ENCODE data around the gene OVOL2. TPM values are rescaled to one million over a fixed set of nuclear protein-coding genes. Genes with fewer than 3 reads are reported as not detected.

The OVOL2 gene
- total and polyA plus RNA-seq, 2 experiments from 2014 or later = 11.2 to 11.5 TPM

GRCh38 chr20:18009116-18009515 is 48.6 kb downstream of the OVOL2 start (continued):
- TF ChIP-seq CTCF (conservative IDR thresholded peaks at IDR 0.05; ENCODE audit: low read depth in 2 of 2) (no peak), NANOG (IDR thresholded peaks at IDR 0.05; ENCODE audit: borderline replicate concordance) (no peak), CREB1 (CRISPR knock-in tag; IDR thresholded peaks at IDR 0.05; ENCODE audit: low read depth) (no peak), ETS1 (IDR thresholded peaks at IDR 0.05) (no peak), ZNF331 (CRISPR knock-in tag; IDR thresholded peaks at IDR 0.05; ENCODE audit: low read depth) (no peak), EZH2phosphoT487 (IDR thresholded peaks at IDR 0.05; ENCODE audit: unreplicated experiment) (no peak)
- TF ChIP-seq, protein P1, sequence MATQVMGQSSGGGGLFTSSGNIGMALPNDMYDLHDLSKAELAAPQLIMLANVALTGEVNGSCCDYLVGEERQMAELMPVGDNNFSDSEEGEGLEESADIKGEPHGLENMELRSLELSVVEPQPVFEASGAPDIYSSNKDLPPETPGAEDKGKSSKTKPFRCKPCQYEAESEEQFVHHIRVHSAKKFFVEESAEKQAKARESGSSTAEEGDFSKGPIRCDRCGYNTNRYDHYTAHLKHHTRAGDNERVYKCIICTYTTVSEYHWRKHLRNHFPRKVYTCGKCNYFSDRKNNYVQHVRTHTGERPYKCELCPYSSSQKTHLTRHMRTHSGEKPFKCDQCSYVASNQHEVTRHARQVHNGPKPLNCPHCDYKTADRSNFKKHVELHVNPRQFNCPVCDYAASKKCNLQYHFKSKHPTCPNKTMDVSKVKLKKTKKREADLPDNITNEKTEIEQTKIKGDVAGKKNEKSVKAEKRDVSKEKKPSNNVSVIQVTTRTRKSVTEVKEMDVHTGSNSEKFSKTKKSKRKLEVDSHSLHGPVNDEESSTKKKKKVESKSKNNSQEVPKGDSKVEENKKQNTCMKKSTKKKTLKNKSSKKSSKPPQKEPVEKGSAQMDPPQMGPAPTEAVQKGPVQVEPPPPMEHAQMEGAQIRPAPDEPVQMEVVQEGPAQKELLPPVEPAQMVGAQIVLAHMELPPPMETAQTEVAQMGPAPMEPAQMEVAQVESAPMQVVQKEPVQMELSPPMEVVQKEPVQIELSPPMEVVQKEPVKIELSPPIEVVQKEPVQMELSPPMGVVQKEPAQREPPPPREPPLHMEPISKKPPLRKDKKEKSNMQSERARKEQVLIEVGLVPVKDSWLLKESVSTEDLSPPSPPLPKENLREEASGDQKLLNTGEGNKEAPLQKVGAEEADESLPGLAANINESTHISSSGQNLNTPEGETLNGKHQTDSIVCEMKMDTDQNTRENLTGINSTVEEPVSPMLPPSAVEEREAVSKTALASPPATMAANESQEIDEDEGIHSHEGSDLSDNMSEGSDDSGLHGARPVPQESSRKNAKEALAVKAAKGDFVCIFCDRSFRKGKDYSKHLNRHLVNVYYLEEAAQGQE (IDR thresholded peaks at IDR 0.05; ENCODE audit: unreplicated experiment) = no peak

GRCh38 chr20:18007534-18008292 is 50.0 kb downstream of the OVOL2 start:
- no peak overlapping the region for H3K4me3 Mint-ChIP-seq
- ATAC-seq (no peak), DNase-seq (ENCODE audit: low spot score) (no peak)
- 0 out of 2 replicates have a peak overlapping the region, but pooled peaks have one; percentile 36 for H3K27ac Mint-ChIP-seq
- Histone ChIP-seq H3K27me3 (ENCODE audit: insufficient read depth) (no peaks in the 10 kb centered on the region), H3K36me3 (ENCODE audit: insufficient read depth) (no peaks in the 10 kb centered on the region), H3K79me2 (replicated peaks; ENCODE audit: insufficient read depth) (no peaks in the 10 kb centered on the region), H3K27ac (ENCODE audit: low read depth) (no peak overlapping the region), H3K9me2 (ENCODE audit: insufficient read depth) (no peaks in the 10 kb centered on the region), H4K20me1 (replicated peaks; ENCODE audit: insufficient read depth) (no peaks in the 10 kb centered on the region), H3K4me2 (no peak overlapping the region), H3K4me3 (no peak overlapping the region), H3F3A (replicated peaks; ENCODE audit: low read depth) (no peaks in the 10 kb centered on the region), H2AFZ (no peak overlapping the region), H3K4me1 (ENCODE audit: insufficient read depth) (no peaks in the 10 kb centered on the region)
- TF ChIP-seq EZH2 (IDR thresholded peaks at IDR 0.05; ENCODE audit: low read depth, unreplicated experiment) = no peak
- TF ChIP-seq, protein P2, sequence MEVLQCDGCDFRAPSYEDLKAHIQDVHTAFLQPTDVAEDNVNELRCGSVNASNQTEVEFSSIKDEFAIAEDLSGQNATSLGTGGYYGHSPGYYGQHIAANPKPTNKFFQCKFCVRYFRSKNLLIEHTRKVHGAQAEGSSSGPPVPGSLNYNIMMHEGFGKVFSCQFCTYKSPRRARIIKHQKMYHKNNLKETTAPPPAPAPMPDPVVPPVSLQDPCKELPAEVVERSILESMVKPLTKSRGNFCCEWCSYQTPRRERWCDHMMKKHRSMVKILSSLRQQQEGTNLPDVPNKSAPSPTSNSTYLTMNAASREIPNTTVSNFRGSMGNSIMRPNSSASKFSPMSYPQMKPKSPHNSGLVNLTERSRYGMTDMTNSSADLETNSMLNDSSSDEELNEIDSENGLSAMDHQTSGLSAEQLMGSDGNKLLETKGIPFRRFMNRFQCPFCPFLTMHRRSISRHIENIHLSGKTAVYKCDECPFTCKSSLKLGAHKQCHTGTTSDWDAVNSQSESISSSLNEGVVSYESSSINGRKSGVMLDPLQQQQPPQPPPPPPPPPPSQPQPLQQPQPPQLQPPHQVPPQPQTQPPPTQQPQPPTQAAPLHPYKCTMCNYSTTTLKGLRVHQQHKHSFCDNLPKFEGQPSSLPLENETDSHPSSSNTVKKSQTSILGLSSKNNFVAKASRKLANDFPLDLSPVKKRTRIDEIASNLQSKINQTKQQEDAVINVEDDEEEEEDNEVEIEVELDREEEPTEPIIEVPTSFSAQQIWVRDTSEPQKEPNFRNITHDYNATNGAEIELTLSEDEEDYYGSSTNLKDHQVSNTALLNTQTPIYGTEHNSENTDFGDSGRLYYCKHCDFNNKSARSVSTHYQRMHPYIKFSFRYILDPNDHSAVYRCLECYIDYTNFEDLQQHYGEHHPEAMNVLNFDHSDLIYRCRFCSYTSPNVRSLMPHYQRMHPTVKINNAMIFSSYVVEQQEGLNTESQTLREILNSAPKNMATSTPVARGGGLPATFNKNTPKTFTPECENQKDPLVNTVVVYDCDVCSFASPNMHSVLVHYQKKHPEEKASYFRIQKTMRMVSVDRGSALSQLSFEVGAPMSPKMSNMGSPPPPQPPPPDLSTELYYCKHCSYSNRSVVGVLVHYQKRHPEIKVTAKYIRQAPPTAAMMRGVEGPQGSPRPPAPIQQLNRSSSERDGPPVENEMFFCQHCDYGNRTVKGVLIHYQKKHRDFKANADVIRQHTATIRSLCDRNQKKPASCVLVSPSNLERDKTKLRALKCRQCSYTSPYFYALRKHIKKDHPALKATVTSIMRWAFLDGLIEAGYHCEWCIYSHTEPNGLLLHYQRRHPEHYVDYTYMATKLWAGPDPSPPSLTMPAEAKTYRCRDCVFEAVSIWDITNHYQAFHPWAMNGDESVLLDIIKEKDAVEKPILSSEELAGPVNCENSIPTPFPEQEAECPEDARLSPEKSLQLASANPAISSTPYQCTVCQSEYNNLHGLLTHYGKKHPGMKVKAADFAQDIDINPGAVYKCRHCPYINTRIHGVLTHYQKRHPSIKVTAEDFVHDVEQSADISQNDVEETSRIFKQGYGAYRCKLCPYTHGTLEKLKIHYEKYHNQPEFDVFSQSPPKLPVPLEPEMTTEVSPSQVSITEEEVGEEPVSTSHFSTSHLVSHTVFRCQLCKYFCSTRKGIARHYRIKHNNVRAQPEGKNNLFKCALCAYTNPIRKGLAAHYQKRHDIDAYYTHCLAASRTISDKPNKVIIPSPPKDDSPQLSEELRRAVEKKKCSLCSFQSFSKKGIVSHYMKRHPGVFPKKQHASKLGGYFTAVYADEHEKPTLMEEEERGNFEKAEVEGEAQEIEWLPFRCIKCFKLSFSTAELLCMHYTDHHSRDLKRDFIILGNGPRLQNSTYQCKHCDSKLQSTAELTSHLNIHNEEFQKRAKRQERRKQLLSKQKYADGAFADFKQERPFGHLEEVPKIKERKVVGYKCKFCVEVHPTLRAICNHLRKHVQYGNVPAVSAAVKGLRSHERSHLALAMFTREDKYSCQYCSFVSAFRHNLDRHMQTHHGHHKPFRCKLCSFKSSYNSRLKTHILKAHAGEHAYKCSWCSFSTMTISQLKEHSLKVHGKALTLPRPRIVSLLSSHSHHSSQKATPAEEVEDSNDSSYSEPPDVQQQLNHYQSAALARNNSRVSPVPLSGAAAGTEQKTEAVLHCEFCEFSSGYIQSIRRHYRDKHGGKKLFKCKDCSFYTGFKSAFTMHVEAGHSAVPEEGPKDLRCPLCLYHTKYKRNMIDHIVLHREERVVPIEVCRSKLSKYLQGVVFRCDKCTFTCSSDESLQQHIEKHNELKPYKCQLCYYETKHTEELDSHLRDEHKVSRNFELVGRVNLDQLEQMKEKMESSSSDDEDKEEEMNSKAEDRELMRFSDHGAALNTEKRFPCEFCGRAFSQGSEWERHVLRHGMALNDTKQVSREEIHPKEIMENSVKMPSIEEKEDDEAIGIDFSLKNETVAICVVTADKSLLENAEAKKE (CRISPR knock-in tag; IDR thresholded peaks at IDR 0.05) = no peak
- no peak for TF ChIP-seq ZNF331 (CRISPR knock-in tag; IDR thresholded peaks at IDR 0.05; ENCODE audit: low read depth)
- TF ChIP-seq JUNB (IDR thresholded peaks at IDR 0.05; ENCODE audit: unreplicated experiment) = no peak
- H3K27me3 Mint-ChIP-seq (ENCODE audit: insufficient read depth, low read depth, poor library complexity) = no peaks in the 10 kb centered on the region
- H3K4me1 Mint-ChIP-seq = peaks cover 15% of the 10 kb centered on the region; the same call in 2 of the 3 replicates
- H3K36me3 Mint-ChIP-seq (ENCODE audit: low read depth) = peaks cover 14% of the 10 kb centered on the region
- peaks cover 9% of the 10 kb centered on the region for H3K9me3 Mint-ChIP-seq
